ENCODE measurements around the gene ST3GAL4. TPM values are rescaled to one million over a fixed set of nuclear protein-coding genes. Genes with fewer than 3 reads are reported as not detected.
"Not testable (repeated sequence)": the region's sequence is repeated elsewhere in the genome, so short reads cannot be mapped to it uniquely, and the experiment has no call there.

The ST3GAL4 gene
- total RNA-seq, 3 donors from 2014 or later, result 17.6 to 36.2 (median 32.8) TPM

DNA sequence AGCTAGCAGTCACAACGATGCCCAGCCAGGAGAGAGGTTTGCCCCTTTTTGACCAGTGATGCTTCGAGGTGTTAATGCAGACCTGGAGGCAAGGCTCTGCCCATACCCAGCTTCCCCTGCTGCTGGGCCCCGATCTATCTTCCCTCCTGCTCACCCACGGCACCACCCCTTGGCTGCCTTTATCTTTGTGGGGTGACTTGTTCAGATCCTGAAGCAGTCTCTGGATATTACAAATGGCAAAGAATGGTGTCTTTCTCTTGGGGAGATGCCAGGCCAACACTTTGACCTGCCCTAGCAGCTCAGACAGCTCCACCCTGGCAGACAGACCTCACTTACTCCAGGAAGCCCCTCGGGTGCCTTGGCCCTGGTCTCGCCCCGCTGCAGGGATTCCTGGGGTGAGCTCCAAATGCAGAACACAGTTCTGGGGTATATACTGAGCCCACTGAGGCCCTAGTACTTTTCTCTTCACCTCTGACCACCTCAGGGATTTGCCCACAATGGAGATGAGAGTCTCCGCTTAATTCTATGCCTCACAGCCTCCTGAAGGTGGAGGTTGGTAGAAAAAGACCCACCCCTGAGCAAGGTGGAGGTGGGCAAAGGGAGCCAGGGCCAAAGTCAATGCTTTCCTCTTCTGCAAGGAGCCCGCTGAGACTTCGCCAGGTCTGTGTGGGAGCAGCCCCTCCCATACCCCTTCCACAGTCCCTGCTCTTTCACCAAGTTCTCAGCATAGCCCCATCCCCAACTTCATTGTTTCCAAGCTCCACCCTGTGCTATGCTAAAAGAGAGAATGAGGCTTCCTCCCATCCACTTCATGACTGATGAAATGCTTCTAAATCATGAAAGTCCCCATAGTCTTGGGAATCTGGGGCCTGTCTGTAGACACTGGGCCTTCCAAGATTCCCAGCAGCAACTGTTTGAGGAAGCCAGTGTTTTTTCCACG lies 11.1 kb upstream of the ST3GAL4 start:
- Histone ChIP-seq H3K9me3 (no peaks in the 10 kb centered on the region), H3K36me3 (no peaks in the 10 kb centered on the region), H3K4me3 (no peak overlapping the region), H3K27me3 (no peaks in the 10 kb centered on the region), H3K4me1 (no peaks in the 10 kb centered on the region), H3K27ac (peak overlapping the region; percentile 82 to 88)
- intact Hi-C loops (cut with DNase I; ENCODE audit: low total_unique reads), result no loop called here
- no peak for DNase-seq (ENCODE audit: low spot score in 2 of 2)
- TF ChIP-seq POLR2A (IDR thresholded peaks at IDR 0.05) (no peak), POLR2AphosphoS5 (IDR thresholded peaks at IDR 0.05) (no peak)
- TF ChIP-seq, protein P1, sequence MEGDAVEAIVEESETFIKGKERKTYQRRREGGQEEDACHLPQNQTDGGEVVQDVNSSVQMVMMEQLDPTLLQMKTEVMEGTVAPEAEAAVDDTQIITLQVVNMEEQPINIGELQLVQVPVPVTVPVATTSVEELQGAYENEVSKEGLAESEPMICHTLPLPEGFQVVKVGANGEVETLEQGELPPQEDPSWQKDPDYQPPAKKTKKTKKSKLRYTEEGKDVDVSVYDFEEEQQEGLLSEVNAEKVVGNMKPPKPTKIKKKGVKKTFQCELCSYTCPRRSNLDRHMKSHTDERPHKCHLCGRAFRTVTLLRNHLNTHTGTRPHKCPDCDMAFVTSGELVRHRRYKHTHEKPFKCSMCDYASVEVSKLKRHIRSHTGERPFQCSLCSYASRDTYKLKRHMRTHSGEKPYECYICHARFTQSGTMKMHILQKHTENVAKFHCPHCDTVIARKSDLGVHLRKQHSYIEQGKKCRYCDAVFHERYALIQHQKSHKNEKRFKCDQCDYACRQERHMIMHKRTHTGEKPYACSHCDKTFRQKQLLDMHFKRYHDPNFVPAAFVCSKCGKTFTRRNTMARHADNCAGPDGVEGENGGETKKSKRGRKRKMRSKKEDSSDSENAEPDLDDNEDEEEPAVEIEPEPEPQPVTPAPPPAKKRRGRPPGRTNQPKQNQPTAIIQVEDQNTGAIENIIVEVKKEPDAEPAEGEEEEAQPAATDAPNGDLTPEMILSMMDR (IDR thresholded peaks at IDR 0.05), result no peak

DNA sequence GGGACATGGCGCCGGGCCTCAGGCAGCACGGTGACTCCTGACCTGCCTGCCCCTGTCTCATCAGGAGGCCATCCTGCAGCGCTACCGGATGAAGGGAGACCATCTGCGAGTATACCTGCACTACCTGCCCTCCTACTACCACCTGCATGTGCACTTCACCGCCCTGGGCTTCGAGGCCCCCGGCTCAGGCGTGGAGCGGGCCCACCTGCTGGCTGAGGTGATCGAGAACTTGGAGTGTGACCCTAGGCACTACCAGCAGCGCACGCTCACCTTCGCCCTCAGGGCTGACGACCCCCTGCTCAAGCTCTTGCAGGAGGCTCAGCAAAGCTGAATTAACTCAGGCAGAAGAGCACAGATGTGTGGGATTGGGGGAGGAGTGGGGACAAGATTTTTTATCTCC lies 10.2 kb upstream of the ST3GAL4 start:
- DNase-seq (ENCODE audit: low spot score in 2 of 2), result no peak
- H3K36me3 ChIP-seq, result no peaks in the 10 kb centered on the region
- no peaks in the 10 kb centered on the region for H3K4me1 ChIP-seq
- intact Hi-C loops (cut with DNase I; ENCODE audit: low total_unique reads), result no loop called here
- H3K4me3 ChIP-seq, result no peak overlapping the region
- H3K9me3 ChIP-seq, result no peaks in the 10 kb centered on the region
- peak overlapping the region; percentile 82 to 88 for H3K27ac ChIP-seq
- TF ChIP-seq POLR2A (IDR thresholded peaks at IDR 0.05) (no peak), POLR2AphosphoS5 (IDR thresholded peaks at IDR 0.05) (no peak)
- TF ChIP-seq, protein P1 (IDR thresholded peaks at IDR 0.05), result no peak
- H3K27me3 ChIP-seq, result no peaks in the 10 kb centered on the region

DNA sequence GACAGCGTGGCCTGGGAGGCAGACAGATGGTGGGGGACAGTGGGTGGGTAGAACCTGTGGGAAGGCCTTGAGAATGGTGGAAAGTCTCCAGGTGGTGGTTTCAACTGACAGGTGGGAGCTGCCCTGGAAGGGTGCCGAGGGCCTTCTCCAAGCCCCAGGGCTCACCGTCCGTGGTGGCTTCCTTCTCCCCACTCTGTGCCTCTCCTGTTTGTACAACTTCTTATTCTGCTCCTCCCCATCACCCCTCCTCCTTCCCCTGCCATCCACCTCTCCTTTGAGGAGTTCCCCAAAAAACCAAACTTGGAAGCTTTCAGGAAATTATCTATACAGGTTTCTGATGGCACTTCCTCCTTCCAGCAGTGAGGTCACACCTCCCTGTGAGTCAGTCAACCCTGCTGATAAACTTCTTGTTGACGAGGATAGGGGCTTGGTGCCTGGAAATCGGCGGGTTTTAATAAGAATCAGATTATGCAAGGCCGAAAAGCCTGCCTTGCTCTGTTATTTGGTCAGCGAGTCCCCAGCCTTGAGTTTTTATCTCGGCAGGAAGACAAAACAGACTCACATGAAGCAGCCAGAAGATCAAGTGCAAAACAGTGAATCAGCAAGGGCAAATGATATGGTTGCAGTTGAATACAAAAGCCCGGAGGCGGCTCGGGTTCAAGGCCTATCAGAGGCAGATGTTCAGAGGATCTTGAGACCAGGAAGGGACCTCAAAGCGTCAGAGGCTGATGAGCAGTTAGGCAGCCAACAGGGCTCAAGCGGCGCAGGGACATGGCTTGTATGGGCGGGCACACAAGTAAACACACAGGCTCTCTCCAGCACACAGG lies 9.5 kb upstream of the ST3GAL4 start:
- no peaks in the 10 kb centered on the region for H3K9me3 ChIP-seq
- TF ChIP-seq POLR2AphosphoS5 (IDR thresholded peaks at IDR 0.05) (no peak), POLR2A (IDR thresholded peaks at IDR 0.05) (no peak)
- TF ChIP-seq, protein P1 (IDR thresholded peaks at IDR 0.05), result no peak
- H3K36me3 ChIP-seq, result no peaks in the 10 kb centered on the region
- intact Hi-C loops (cut with DNase I; ENCODE audit: low total_unique reads), result no loop called here
- H3K27ac ChIP-seq, result peak overlapping the region; percentile 82 to 88
- H3K27me3 ChIP-seq, result no peaks in the 10 kb centered on the region
- H3K4me3 ChIP-seq, result no peak overlapping the region
- no peaks in the 10 kb centered on the region for H3K4me1 ChIP-seq
- DNase-seq (ENCODE audit: low spot score in 2 of 2), result no peak

DNA sequence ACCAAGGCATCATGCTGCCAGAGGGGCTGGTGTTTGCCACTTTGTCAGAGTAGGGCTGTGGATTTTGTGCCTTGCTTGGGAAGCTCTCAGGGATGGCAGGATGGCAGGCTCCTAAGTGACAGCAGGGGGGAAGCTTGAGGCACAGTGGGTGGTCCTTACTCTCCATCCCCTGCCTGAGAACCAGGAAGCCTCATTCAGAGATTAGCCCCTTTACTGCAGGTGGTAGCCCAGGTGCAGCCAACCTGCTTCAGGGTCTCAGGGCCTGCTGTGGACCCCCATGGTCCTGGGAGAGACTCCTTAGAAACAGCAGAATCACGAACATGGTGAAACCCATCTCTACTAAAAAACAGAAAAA lies 8.9 kb upstream of the ST3GAL4 start:
- peak overlapping the region; percentile 82 to 88 for H3K27ac ChIP-seq
- no peaks in the 10 kb centered on the region for H3K4me1 ChIP-seq
- no peaks in the 10 kb centered on the region for H3K9me3 ChIP-seq
- intact Hi-C loops (cut with DNase I; ENCODE audit: low total_unique reads), result no loop called here
- no peak for DNase-seq (ENCODE audit: low spot score in 2 of 2)
- H3K27me3 ChIP-seq, result no peaks in the 10 kb centered on the region
- no peak overlapping the region for H3K4me3 ChIP-seq
- no peaks in the 10 kb centered on the region for H3K36me3 ChIP-seq
- no peak for TF ChIP-seq POLR2AphosphoS5 (IDR thresholded peaks at IDR 0.05)
- no peak for TF ChIP-seq POLR2A (IDR thresholded peaks at IDR 0.05)
- TF ChIP-seq, protein P1 (IDR thresholded peaks at IDR 0.05), result no peak

DNA sequence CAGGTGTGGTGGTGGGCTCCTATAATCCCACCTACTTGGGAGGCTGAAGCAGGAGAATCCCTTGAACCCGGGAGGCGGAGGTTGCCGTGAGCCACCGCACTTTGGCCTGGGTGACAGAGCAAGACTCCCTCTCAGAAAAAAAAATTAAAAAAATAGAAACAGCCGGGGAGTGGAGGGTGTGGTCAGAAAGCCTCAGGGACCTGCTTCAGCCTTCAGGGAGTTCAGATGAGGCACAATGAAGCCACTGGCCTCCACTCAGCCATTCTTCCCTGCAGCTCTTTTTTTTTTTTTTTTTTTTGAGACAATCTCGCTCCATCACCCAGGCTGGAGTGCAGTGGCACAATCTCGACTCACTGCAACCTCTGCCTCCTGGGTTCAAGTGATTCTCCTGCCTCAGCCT lies 8.5 kb upstream of the ST3GAL4 start:
- intact Hi-C loops (cut with DNase I; ENCODE audit: low total_unique reads); H3K4me3 ChIP-seq; DNase-seq (ENCODE audit: low spot score in 2 of 2); H3K9me3 ChIP-seq; H3K27me3 ChIP-seq; H3K36me3 ChIP-seq; H3K4me1 ChIP-seq: not testable (repeated sequence)
- H3K27ac ChIP-seq, result peak overlapping the region; percentile 82 to 88
